ENCODE results near the gene FRMD4B.

FRMD4B gene

DNA sequence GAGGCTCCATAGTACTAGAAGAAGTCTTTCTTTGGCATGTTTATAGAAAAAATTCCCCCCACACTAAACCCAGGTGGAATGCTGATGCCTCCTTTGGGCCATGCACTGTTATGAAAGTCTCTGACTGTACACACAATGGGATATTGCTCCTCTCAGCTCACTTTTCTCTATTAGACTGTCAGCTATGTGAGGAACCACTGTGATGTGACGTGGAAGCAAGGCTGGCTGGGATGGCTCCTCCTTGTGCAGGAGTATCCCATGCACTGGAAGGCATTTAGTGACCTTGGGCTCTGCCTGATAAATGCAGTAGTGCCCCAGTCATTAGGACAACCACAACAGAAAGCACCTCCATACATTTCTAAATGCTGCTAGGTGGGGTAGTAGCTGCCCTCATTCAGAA, 5.7 kb upstream of the FRMD4B start:
- H3K4me1 ChIP-seq: peaks cover 44 to 65% (median 50%) of the 10 kb centered on the region in 10 experiments
- H3K9ac ChIP-seq: no peak overlapping the region
- no peaks in the 10 kb centered on the region for H3K27me3 ChIP-seq
- peak overlapping the region in 2 of 11 experiments; percentile 4 to 18; a peak in 2 of 22 replicates for H3K4me2 ChIP-seq
- peaks cover 10 to 18% (median 16%) of the 10 kb centered on the region in 11 experiments for H3K9me3 ChIP-seq (replicated peaks in 1 of 11)
- no peaks in the 10 kb centered on the region for H4K20me1 ChIP-seq
- no peak overlapping the region for H3K4me3 ChIP-seq
- no peaks in the 10 kb centered on the region for H3K36me3 ChIP-seq
- TF ChIP-seq Cebpa-rat (IDR thresholded peaks at IDR 0.05): no peak
- peak overlapping the region in 2 of 11 experiments; percentile 1 to 44; a peak in 2 of 22 replicates for H3K27ac ChIP-seq

DNA sequence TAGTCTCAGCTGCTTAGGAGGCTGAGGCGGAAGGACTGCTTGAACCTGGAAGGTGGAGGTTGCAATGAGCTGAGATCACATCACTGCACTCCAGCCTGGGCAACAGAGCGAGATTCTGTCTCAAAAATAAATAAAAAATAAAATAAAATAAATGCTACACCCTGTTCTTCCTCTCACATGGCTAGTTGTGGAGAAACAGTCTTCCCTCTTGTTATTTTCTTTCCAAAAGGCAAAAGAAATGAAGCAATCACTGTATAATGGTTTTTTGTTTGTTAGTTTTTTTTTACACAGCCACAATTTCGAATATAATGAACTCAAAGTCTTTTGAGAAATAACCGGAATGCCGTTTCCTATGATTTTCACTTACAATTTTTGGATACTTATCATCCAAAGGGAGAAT, 4.9 kb upstream of the FRMD4B start:
- TF ChIP-seq Cebpa-rat (IDR thresholded peaks at IDR 0.05): no peak
- no peak overlapping the region for H3K4me3 ChIP-seq
- no peaks in the 10 kb centered on the region for H3K27me3 ChIP-seq
- H3K4me2 ChIP-seq: peak overlapping the region; percentile 66 to 96 (median 87)
- no peaks in the 10 kb centered on the region for H3K36me3 ChIP-seq
- peaks cover 4 to 12% (median 9%) of the 10 kb centered on the region in 11 experiments; a peak in 14 of 22 replicates for H3K9me3 ChIP-seq (replicated peaks in 1 of 11)
- H3K4me1 ChIP-seq: peaks cover 47 to 68% (median 54%) of the 10 kb centered on the region in 10 experiments
- H4K20me1 ChIP-seq: no peaks in the 10 kb centered on the region
- H3K27ac ChIP-seq: peak overlapping the region in 8 of 11 experiments; percentile 15 to 94 (median 90); a peak in 13 of 22 replicates
- H3K9ac ChIP-seq: peak overlapping the region in 4 of 11 experiments; percentile 69 to 77 (median 71); a peak in 5 of 22 replicates

DNA sequence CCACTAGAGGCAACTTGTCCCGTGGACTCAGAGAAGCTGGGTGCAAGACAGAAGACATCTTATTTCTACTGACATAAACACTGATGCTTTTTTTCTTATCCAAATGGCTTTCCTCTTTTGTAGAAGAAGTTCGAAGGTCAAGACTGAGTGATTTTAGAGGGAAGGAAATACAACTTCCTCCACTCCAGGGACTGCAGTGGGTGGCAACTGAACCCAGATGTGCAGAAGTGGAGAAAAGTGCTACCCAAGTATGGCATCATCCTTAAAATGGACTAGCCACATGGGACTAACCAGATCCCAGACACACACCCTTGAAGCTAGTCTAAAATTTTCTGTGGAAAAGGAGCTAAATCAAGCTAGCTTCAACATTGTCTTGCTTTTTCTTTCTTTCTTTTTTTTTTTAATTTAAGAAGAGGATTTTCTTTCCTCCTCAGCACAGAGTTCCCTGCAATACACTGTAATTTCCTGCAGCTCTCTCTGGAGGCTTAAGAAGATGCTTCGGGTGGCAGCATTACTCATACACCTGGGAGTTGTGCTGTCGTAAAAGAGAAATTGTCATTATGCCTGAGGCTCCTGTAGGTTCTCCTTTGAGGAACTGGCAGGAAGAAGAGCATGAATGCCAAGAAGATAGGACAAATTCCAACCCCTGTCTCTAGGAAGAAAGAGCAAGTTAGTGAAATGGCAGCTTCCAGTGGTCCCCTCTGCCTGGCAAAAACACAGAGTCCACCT, 3.8 kb upstream of the FRMD4B start:
- no peaks in the 10 kb centered on the region for H3K36me3 ChIP-seq
- no peaks in the 10 kb centered on the region for H3K27me3 ChIP-seq
- peak overlapping the region; percentile 66 to 96 (median 87) for H3K4me2 ChIP-seq
- H3K4me3 ChIP-seq: peak overlapping the region in 4 of 10 experiments; percentile 1 to 31 (median 8); a peak in 3 of 20 replicates
- peak overlapping the region; percentile 23 to 94 (median 86); a peak in 20 of 22 replicates for H3K27ac ChIP-seq
- no peaks in the 10 kb centered on the region for H4K20me1 ChIP-seq
- 0 out of 22 replicates have a peak, but pooled peaks of 1 of the 11 experiments have one; percentile 37 for TF ChIP-seq Cebpa-rat (IDR thresholded peaks at IDR 0.05)
- H3K4me1 ChIP-seq: peaks cover 52 to 68% (median 56%) of the 10 kb centered on the region in 10 experiments
- peak overlapping the region in 8 of 11 experiments; percentile 5 to 77 (median 63); a peak in 15 of 22 replicates for H3K9ac ChIP-seq
- H3K9me3 ChIP-seq (replicated peaks in 1 of 11): peaks cover 4 to 10% (median 8%) of the 10 kb centered on the region in 11 experiments; a peak in 13 of 22 replicates

DNA sequence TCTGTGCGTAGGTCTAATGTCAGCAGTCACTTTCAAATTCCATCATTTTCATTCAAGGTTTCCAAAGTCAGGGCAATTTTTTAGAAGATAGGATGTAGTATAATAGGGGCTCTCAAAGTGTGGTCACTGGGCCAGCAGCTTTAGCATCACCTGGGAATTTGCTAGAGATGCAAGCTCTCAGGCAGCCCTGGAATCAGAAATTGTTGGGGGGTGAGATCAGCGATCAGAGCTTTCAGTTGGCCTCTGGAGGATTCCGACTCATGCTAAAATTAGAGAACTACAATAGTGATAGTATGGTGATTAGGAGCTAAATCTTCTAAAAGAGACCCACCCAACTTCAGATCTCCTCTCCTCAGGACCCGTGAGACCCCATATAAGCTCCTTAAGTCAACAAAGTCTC, 2.4 kb upstream of the FRMD4B start:
- H3K9me3 ChIP-seq (replicated peaks in 1 of 11): no peaks in the 10 kb centered on the region

GRCh38 chr3:69386556-69387385, 883 bp upstream of the FRMD4B start:
- H3K4me1 ChIP-seq: peaks cover 64 to 84% (median 77%) of the 10 kb centered on the region in 10 experiments
- 0 out of 22 replicates have a peak, but pooled peaks cover 0 to 6% (median 0%) of the 10 kb centered on the region in 11 experiments for H3K36me3 ChIP-seq
- peak overlapping the region; percentile 74 to 90 (median 85) for H3K4me3 ChIP-seq
- no peaks in the 10 kb centered on the region for H3K9me3 ChIP-seq (replicated peaks in 1 of 11)
- TF ChIP-seq Cebpa-rat (IDR thresholded peaks at IDR 0.05): no peak
- H3K27ac ChIP-seq: peak overlapping the region; percentile 21 to 94 (median 86); a peak in 21 of 22 replicates
- peak overlapping the region; percentile 81 to 96 (median 90) for H3K9ac ChIP-seq
- no peaks in the 10 kb centered on the region for H3K27me3 ChIP-seq
- H4K20me1 ChIP-seq: peaks cover 0 to under 1% (median 0%) of the 10 kb centered on the region in 11 experiments; a peak in 1 of 22 replicates
- H3K4me2 ChIP-seq: peak overlapping the region; percentile 80 to 96 (median 87)

More for the DNA sequence above, 2.4 kb upstream of the FRMD4B start:
- Histone ChIP-seq H3K27me3 (no peaks in the 10 kb centered on the region), H3K4me3 (no peak overlapping the region; a peak in 1 of 20 replicates), H3K9ac (peak overlapping the region in 5 of 11 experiments; percentile 7 to 61 (median 55); a peak in 9 of 22 replicates), H4K20me1 (no peaks in the 10 kb centered on the region), H3K4me2 (peak overlapping the region; percentile 21 to 96 (median 87); a peak in 21 of 22 replicates), H3K27ac (peak overlapping the region in 7 of 11 experiments; percentile 56 to 94 (median 91); a peak in 14 of 22 replicates), H3K36me3 (no peaks in the 10 kb centered on the region), H3K4me1 (peaks cover 65 to 79% (median 71%) of the 10 kb centered on the region in 10 experiments)
- no peak for TF ChIP-seq Cebpa-rat (IDR thresholded peaks at IDR 0.05)

DNA sequence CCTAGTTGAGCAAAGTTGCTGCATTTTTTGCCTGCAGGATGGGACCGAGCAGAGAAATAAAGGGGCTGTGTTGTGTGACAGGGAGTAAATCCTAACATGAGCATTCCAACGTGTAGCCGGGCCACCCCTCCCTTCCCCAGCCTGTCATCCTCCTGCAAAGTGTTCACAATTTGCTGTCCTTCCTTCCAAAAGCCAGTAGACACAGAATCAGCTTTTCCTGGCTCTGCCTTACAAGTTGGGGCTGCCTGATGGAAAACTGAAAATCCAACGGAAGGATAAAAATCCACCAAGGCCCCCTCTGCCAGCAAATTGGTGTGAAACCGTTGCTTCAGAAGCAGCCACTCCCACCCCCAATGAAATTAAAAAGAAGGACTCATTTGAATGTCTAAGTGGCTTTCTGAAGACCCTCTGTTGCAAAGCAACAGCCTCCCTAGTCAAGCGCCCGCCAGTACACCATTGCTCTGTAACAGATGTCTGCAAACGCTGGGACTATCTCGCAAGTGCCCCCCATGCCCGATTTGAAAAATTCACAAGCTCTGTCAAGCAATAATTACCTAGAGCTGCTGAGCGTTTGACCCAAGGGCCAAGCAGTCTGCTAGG, 665 bp downstream of the FRMD4B start:
- Histone ChIP-seq H3K4me1 (peaks cover 59 to 88% (median 79%) of the 10 kb centered on the region in 10 experiments), H3K27ac (peak overlapping the region; percentile 70 to 94 (median 86); a peak in 21 of 22 replicates), H3K9ac (peak overlapping the region; percentile 81 to 96 (median 90)), H3K4me3 (peak overlapping the region; percentile 74 to 90 (median 85)), H4K20me1 (peaks cover 0 to 14% (median 0%) of the 10 kb centered on the region in 11 experiments; a peak in 2 of 22 replicates), H3K36me3 (peaks cover 0 to 11% (median 0%) of the 10 kb centered on the region in 11 experiments; a peak in 1 of 22 replicates), H3K27me3 (no peaks in the 10 kb centered on the region), H3K4me2 (peak overlapping the region; percentile 80 to 96 (median 87)), H3K9me3 (replicated peaks in 1 of 11) (no peaks in the 10 kb centered on the region)
- no peak for TF ChIP-seq Cebpa-rat (IDR thresholded peaks at IDR 0.05)

DNA sequence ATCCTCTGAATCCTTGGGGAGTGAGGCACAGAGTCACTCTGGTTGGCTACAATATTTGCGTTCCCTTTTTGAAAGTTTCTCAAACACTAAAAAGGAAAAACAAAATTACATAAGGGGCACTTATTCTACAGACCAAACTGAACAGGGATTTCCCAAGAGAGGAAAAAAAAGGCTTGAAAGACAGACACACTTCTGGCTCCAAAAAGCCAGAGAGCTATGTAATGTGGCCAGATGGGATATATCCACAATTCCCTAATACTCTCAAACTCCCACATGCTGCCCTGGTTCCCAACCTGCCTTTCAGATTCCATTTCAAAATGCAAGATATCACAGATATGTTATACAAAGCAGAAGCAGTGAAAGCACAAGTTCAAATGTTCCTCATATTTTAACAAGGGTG, 1.6 kb downstream of the FRMD4B start:
- no peaks in the 10 kb centered on the region for H3K27me3 ChIP-seq
- no peak for TF ChIP-seq Cebpa-rat (IDR thresholded peaks at IDR 0.05)
- peaks cover 0 to 16% (median 0%) of the 10 kb centered on the region in 11 experiments; a peak in 2 of 22 replicates for H4K20me1 ChIP-seq
- peak overlapping the region; percentile 70 to 94 (median 86); a peak in 20 of 22 replicates for H3K27ac ChIP-seq
- H3K4me1 ChIP-seq: peaks cover 59 to 85% (median 78%) of the 10 kb centered on the region in 10 experiments
- H3K9me3 ChIP-seq (replicated peaks in 1 of 11): no peaks in the 10 kb centered on the region; a peak in 1 of 22 replicates
- H3K4me3 ChIP-seq: peak overlapping the region; percentile 74 to 90 (median 85)
- H3K36me3 ChIP-seq: peaks cover 0 to 19% (median 0%) of the 10 kb centered on the region in 11 experiments; a peak in 2 of 22 replicates
- H3K9ac ChIP-seq: peak overlapping the region; percentile 81 to 96 (median 90)
- peak overlapping the region; percentile 80 to 96 (median 87) for H3K4me2 ChIP-seq

GRCh38 chr3:69379661-69380060, 6.2 kb downstream of the FRMD4B start:
- Histone ChIP-seq H3K27ac (peak overlapping the region in 4 of 11 experiments; percentile 2 to 32 (median 14); a peak in 6 of 22 replicates), H3K36me3 (peaks cover 0 to 42% (median 6%) of the 10 kb centered on the region in 11 experiments; a peak in 10 of 22 replicates), H3K4me2 (peak overlapping the region in 9 of 11 experiments; percentile 11 to 89 (median 47); a peak in 10 of 22 replicates), H3K9me3 (replicated peaks in 1 of 11) (peaks cover 0 to 21% (median 8%) of the 10 kb centered on the region in 11 experiments; a peak in 15 of 22 replicates), H4K20me1 (peaks cover 0 to 16% (median 0%) of the 10 kb centered on the region in 11 experiments; a peak in 2 of 22 replicates), H3K9ac (no peak overlapping the region), H3K4me1 (peaks cover 32 to 72% (median 46%) of the 10 kb centered on the region in 10 experiments), H3K4me3 (no peak overlapping the region), H3K27me3 (no peaks in the 10 kb centered on the region)
- no peak for TF ChIP-seq Cebpa-rat (IDR thresholded peaks at IDR 0.05)

Measured in BLaER1 treated with 17β-estradiol and CSF1 and Interleukin-3, amounts not matched to agents 10 nM and 100 nM (cell line).